Esophagus muscularis mucosa (tissue), 4 donors: Measurements from ENCODE around the gene OAT. TPM values are rescaled to one million over a fixed set of nuclear protein-coding genes. Genes with fewer than 3 reads are reported as not detected.

Experiments
- DNase-seq: peaks from one replicate; pipeline ENCODE4 v3.0.0-alpha.2; 2017; ENCODE audit errors: extremely low spot score
- H3K27ac ChIP-seq, 4 donors: fragments of 200-600 bp; sonication (generic); replicated peaks in 1 of 4; 1 replicate in 3 of 4; 2 replicates in 1 of 4; pipeline ENCODE4 v1.5.1; 2016 to 2019; ENCODE audit warnings: mild to moderate bottlenecking in 1 of 4
- H3K27me3 ChIP-seq, 4 donors: fragments of 200-600 bp; sonication (generic); one replicate each; pipeline versions ENCODE4 v1.5.1 to v1.6.0; 2016 to 2019
- H3K36me3 ChIP-seq, 4 donors: fragments of 200-600 bp; sonication (generic); one replicate each; pipeline ENCODE4 v1.5.1; 2016 to 2019
- H3K4me1 ChIP-seq, 4 donors: fragments of 200-600 bp; sonication (generic); one replicate each; pipeline ENCODE4 v1.5.1; 2016 to 2019
- H3K4me3 ChIP-seq, 4 donors: fragments of 200-600 bp; sonication (generic); 1 replicate in 2 of 4; 2 replicates in 2 of 4; pipeline ENCODE4 v1.5.1; 2016 to 2019; ENCODE audit warnings: mild to moderate bottlenecking in 4 of 4, moderate library complexity in 1 of 4
- H3K9me3 ChIP-seq, 4 donors: fragments of 200-600 bp; sonication (generic); 1 replicate in 3 of 4; 2 replicates in 1 of 4; pipeline ENCODE4 v1.5.1; 2016 to 2019
- CTCF ChIP-seq, 3 experiments: fragments of 200-600 bp in 2 of 3; fragments of 450-650 bp in 1 of 3; sonication (generic) in 2 of 3; IDR thresholded peaks; one replicate each; pipeline ENCODE4 v1.5.1; 2017 to 2019; ENCODE audit warnings: antibody characterized with exemption in 3 of 3, mild to moderate bottlenecking in 2 of 3, moderate library complexity in 1 of 3
- EP300 ChIP-seq: sonication (generic); formaldehyde crosslinking; IDR thresholded peaks from one replicate; pipeline ENCODE4 v1.6.1; 2017; ENCODE audit warnings: antibody characterized with exemption
- POLR2A ChIP-seq: fragments of 450-650 bp; IDR thresholded peaks from one replicate; pipeline ENCODE4 v1.6.1; 2017; ENCODE audit warnings: antibody characterized with exemption, moderate library complexity, mild to moderate bottlenecking, low read depth
- POLR2AphosphoS5 ChIP-seq, 2 donors: sonication (generic); formaldehyde crosslinking; IDR thresholded peaks; one replicate each; pipeline ENCODE4 v1.6.1; 2017; ENCODE audit warnings: antibody characterized with exemption in 2 of 2
- WGBS: methylation state at CpG from one replicate; pipeline ENCODE4 v1.1.5; 2018; 5-methylcytosine and 5-hydroxymethylcytosine counted together
- intact Hi-C: fragments of 100-400 bp; cut with DNase I; formaldehyde crosslinking; loops from one replicate; pipeline ENCODE4 v1.15.1; 2023
- total RNA-seq, 4 donors: library from RNA; depleted of rRNA; stranded (reverse); fragments of >200 nt; gene quantifications; one replicate each; pipeline versions ENCODE4 v1.1.0 to v1.2.1, GENCODE V29; 2016

Gene OAT
- total RNA-seq, 4 donors from 2014 or later: 98.8 to 169 (median 143) TPM

- no peak for DNase-seq
- no peaks in the 10 kb centered on the region for H3K9me3 ChIP-seq
- TF ChIP-seq EP300 (no peak), POLR2AphosphoS5 (IDR thresholded peaks at IDR 0.05) (no peak), CTCF (IDR thresholded peaks at IDR 0.05) (no peak), POLR2A (no peak)
- WGBS: 79% methylated on average over 1 of the region's 1 CpG
- intact Hi-C loops: no loop called here
- no peak overlapping the region for H3K27ac ChIP-seq
- H3K27me3 ChIP-seq: peaks cover 0 to 21% (median 0%) of the 10 kb centered on the region in 4 donors
- H3K4me1 ChIP-seq: peaks cover 0 to 13% (median 9%) of the 10 kb centered on the region in 4 donors
- no peaks in the 10 kb centered on the region for H3K36me3 ChIP-seq
- no peak overlapping the region for H3K4me3 ChIP-seq
These were observed 40.7 kb upstream of the OAT start for GRCh38 chr10:124459395-124459794.

- no peaks in the 10 kb centered on the region for H3K36me3 ChIP-seq
- peaks cover 0 to 13% (median 9%) of the 10 kb centered on the region in 4 donors for H3K4me1 ChIP-seq
- H3K4me3 ChIP-seq: no peak overlapping the region
- no peak overlapping the region for H3K27ac ChIP-seq
- intact Hi-C loops: no loop called here
- 77% methylated on average over 2 of the region's 2 CpGs for WGBS
- DNase-seq: no peak
- peaks cover 0 to 23% (median 0%) of the 10 kb centered on the region in 4 donors for H3K27me3 ChIP-seq
- H3K9me3 ChIP-seq: no peaks in the 10 kb centered on the region
- no peak for TF ChIP-seq POLR2AphosphoS5 (IDR thresholded peaks at IDR 0.05)
- no peak for TF ChIP-seq POLR2A
- no peak for TF ChIP-seq EP300
- no peak for TF ChIP-seq CTCF (IDR thresholded peaks at IDR 0.05)
These were observed 40.2 kb upstream of the OAT start for GRCh38 chr10:124458889-124459288.

GRCh38 chr10:124458473-124458872, 39.8 kb upstream of the OAT start:
- 92% methylated on average over 4 of the region's 4 CpGs for WGBS
- H3K27me3 ChIP-seq: peaks cover 0 to 27% (median 0%) of the 10 kb centered on the region in 4 donors
- no peak overlapping the region for H3K4me3 ChIP-seq
- no peaks in the 10 kb centered on the region for H3K36me3 ChIP-seq
- DNase-seq: no peak
- H3K4me1 ChIP-seq: peaks cover 0 to 13% (median 9%) of the 10 kb centered on the region in 4 donors
- intact Hi-C loops: no loop called here
- TF ChIP-seq POLR2AphosphoS5 (IDR thresholded peaks at IDR 0.05): no peak
- TF ChIP-seq POLR2A: no peak
- TF ChIP-seq CTCF (IDR thresholded peaks at IDR 0.05): no peak
- no peak for TF ChIP-seq EP300
- H3K27ac ChIP-seq: no peak overlapping the region
- no peaks in the 10 kb centered on the region for H3K9me3 ChIP-seq

- TF ChIP-seq EP300 (no peak), POLR2A (no peak), CTCF (IDR thresholded peaks at IDR 0.05) (no peak), POLR2AphosphoS5 (IDR thresholded peaks at IDR 0.05) (no peak)
- H3K27ac ChIP-seq: no peak overlapping the region
- intact Hi-C loops: no loop called here
- peaks cover 0 to 57% (median 9%) of the 10 kb centered on the region in 4 donors for H3K27me3 ChIP-seq
- 61% methylated on average over 7 of the region's 7 CpGs for WGBS
- no peak for DNase-seq
- H3K4me3 ChIP-seq: no peak overlapping the region
- no peaks in the 10 kb centered on the region for H3K36me3 ChIP-seq
- no peaks in the 10 kb centered on the region for H3K9me3 ChIP-seq
- peaks cover 0 to 3% (median 2%) of the 10 kb centered on the region in 4 donors for H3K4me1 ChIP-seq
These were observed 36.7 kb upstream of the OAT start for GRCh38 chr10:124455441-124455840.

- Histone ChIP-seq H3K36me3 (no peaks in the 10 kb centered on the region), H3K27me3 (peaks cover 2 to 71% (median 21%) of the 10 kb centered on the region in 4 donors), H3K9me3 (no peaks in the 10 kb centered on the region), H3K4me3 (no peak overlapping the region), H3K4me1 (peaks cover 6 to 17% (median 16%) of the 10 kb centered on the region in 4 donors), H3K27ac (no peak overlapping the region)
- intact Hi-C loops: no loop called here
- WGBS: 27% methylated on average over 8 of the region's 8 CpGs
- TF ChIP-seq CTCF (IDR thresholded peaks at IDR 0.05) (no peak), POLR2AphosphoS5 (IDR thresholded peaks at IDR 0.05) (no peak), EP300 (no peak), POLR2A (no peak)
- DNase-seq: no peak
These were observed 35.4 kb upstream of the OAT start for GRCh38 chr10:124453960-124454610.
